Fibroblast of skin of right biceps (primary cell): ENCODE measurements around the gene SDC1.
A peak's percentile ranks its signal among the peaks of the same experiment; 100 is the strongest.
"Not testable (repeated sequence)": the region's sequence is repeated elsewhere in the genome, so short reads cannot be mapped to it uniquely, and the experiment has no call there.

Experiments used
- DNase-seq: peaks from one replicate; pipeline ENCODE4 v3.0.0-alpha.2; 2013

The SDC1 gene

DNA sequence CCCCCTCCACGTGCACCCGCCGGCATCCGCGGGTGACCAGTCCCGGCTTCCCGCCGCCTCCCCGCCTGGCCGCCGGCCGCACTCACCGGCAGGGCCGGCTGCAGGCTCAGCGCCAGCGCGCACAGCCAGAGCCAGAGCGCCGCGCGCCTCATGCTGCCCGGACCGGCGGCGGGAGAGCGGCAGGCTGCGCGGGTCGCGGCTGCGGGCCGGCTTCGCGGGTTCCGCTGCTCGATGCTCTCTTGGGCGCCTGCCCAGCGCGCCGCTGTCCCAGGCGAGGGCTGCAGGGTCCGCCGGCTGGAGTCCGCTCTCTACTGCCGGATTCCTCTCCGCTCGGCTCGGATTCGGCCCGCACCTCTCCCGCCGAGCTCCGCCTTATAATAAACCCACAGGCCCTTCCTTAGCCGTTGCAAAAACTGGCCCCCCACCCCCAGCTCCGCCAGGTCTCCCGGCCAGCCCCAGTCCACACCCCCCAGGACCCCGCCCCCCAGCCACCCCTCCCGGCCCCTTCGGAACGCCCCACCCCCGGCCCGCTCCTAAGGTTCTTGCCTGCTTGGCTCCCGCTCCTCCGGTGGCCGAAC, at the start of gene SDC1:
Gene SDC1, minus strand, starts transcription at position 415 of the 578 bp plus-strand sequence. Its CDS starts 263 bp downstream, at position 152.
- DNase-seq, result peak; percentile 66

DNA sequence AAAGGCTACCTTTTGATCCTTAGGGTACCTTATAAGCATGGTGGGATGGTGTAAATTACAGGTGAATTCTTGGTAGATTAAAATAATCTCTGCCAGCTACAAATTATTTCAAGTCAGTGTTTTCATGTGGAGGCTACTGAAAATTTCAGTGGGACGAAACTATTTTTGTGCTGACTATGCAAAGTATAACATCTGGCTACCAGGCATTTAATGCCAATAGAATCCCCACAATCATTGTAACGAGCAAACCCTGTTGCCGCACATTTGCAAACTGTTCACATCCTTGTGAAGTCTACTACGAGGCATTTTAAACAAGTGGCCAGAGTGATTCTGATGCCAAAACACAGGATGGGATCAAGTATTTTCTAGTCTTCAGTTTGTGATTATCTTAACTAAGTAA, 48.1 kb upstream of the SDC1 start:
- no peak for DNase-seq

GRCh38 chr2:20268317-20268716, 43.4 kb upstream of the SDC1 start:
- DNase-seq, result not testable (repeated sequence)

- no peak for DNase-seq
Measured at GRCh38 chr2:20267529-20267928, 42.6 kb upstream of the SDC1 start.

GRCh38 chr2:20264629-20265028, 39.7 kb upstream of the SDC1 start:
- DNase-seq, result no peak

- DNase-seq, result no peak
Measured at GRCh38 chr2:20257411-20257810, 32.5 kb upstream of the SDC1 start.

- DNase-seq, result no peak
Measured at GRCh38 chr2:20254731-20255130, 29.8 kb upstream of the SDC1 start.

GRCh38 chr2:20250436-20250835, 25.5 kb upstream of the SDC1 start:
- no peak for DNase-seq

DNA sequence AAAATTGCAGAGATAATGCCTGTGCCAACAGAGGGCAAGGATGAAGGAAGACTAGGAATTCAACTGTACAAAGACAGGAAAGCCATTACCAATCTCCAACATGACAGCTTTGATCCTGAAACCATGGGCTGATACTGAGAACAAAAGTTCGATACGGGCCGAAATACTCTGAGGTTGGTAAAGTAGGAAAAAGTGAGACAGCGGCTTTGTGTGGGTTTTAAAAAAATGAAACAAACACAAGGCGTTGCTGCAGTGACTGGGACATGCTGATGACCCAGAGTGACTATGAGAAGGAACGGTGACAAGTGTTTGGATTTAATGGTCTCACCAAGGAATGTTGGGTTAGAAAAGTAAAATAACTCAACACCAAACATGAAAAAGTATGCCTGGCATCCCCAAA, 24.2 kb upstream of the SDC1 start:
- no peak for DNase-seq

- DNase-seq, result no peak
Measured at GRCh38 chr2:20247084-20247483, 22.2 kb upstream of the SDC1 start.

GRCh38 chr2:20243637-20244036, 18.7 kb upstream of the SDC1 start:
- DNase-seq, result not testable (repeated sequence)

- DNase-seq, result no peak
Measured at GRCh38 chr2:20242727-20243377, 17.9 kb upstream of the SDC1 start.

DNA sequence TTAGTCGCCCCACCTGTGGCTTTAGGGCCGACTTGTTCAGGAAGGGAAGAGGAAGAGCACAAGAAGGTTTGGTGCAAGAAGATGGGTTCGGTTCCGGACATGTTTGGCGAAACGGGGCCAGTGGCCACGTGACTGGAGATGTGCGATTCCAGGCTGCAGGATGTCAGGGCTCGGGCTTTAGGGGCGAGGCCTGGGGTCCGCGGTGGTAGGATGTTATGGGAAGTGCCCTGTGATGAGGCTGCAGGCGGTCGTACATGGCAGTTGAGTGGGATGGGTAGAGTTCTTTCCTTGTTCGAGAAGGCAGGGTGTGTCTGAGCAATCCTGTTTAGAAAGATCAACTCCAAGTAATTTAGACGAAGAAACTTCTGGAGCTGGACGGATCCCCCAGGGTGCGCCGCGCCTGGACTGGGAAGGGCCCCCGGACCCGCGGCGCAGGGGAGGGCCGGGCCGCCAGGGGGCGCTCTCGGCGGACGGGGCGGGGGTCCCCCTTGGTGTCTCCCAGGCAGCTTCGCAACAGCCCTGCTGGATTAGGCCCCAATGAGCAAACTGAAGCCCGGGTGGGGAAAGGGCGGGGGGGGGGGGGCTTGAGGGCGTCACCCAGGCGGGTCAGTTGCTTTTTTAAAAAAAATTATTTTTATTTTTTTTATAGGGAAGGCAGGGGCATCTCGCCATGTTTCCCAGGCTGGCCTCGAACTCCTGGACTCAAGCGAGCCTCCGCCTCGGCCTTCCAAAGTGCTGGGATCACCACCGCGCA, 17.2 kb upstream of the SDC1 start:
- DNase-seq, result no peak

DNA sequence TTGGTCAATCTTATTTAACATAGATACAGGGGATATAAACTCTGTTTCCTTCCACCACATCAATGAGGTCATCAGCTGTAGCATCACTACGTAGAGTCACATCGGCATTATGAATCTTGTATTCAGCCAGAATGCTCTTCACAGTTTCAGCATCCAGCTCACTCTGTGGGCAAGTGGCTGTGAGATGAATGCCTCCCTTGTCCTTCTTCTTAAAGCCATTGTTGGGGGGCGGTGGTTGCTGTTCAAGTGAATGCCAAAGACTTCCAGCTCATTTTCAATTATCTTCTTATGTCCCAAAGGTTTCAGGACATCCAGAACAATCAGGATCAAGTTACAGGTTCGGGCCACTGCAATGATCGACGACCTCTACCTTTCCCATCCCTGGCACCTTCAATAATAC, 15.4 kb upstream of the SDC1 start:
- DNase-seq, result not testable (repeated sequence)

- DNase-seq, result no peak
Measured at GRCh38 chr2:20236496-20236895, 11.6 kb upstream of the SDC1 start.

DNA sequence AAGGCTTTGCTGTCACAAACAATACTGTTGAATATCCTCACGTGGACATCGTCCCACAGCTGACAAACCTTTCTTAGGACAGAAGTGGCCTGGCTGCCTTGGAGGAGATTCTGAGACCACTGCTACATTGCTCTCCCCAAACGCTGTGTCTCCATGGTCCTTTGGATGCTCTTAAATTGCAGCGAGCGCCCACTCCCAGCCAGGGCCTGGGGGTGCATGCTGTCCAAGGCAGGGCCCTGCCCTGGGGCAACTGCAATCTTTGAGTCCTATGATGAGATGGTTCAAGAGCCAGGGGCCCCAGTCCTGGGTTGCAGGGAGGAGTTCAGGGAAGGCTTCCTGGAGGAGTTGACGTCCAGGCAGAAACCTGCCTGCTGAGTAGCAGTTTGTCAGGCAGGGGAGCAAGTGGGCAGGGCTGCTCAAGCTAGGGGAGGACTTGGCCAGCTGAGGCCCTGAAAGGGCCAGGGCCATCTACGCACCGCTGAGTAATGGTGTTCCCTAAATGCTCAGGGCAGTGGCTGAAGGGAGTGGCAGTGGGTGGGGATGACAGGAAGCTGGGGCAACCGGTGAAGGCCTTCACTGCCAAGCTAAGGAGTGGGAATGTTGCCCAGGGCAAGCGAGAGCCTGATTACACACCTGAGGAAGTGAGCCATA, 10.8 kb upstream of the SDC1 start:
- DNase-seq, result no peak

DNA sequence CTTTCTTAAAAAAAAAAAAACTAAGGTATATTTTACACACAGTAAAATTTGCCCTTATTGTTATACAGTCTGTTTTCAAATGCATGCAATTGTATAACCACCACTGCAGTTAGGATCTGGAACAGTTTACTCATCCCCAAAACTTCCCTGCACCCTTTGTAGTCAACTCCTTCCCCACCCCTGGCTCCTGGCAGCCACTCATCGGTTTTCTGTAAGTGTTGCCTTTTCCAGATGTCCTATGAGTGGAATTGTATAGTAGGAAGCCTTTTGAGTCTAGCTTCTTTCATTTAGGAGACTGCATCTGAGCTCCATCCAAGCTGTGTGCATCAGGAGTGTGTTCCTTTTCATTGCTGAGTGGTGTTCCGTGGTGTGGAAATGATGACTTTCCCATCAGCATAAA, 9.7 kb upstream of the SDC1 start:
- not testable (repeated sequence) for DNase-seq

GRCh38 chr2:20232837-20233207, 7.9 kb upstream of the SDC1 start:
- no peak for DNase-seq

DNA sequence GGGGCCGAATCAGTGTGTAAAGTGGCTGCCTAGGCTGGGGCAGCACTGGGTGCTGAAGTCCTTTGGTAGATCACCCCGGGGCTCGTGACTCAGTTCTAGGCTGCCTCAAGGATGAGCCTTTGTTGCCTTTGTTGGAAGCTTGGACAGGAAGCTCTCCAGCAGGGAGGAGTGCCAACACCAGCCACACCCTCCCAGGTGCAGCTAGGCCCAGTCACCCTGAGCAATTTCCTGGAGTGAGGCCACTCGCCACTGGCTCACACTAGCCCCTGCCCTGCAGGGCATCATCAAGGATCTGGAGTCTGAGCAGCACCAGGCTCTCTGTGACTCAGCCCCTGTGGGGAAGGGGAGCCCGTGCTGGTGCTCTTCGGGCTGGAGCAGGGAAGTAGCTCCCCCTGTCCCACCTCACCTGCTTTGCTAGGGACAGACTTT, 6.7 kb upstream of the SDC1 start:
- peak; percentile 67 for DNase-seq

DNA sequence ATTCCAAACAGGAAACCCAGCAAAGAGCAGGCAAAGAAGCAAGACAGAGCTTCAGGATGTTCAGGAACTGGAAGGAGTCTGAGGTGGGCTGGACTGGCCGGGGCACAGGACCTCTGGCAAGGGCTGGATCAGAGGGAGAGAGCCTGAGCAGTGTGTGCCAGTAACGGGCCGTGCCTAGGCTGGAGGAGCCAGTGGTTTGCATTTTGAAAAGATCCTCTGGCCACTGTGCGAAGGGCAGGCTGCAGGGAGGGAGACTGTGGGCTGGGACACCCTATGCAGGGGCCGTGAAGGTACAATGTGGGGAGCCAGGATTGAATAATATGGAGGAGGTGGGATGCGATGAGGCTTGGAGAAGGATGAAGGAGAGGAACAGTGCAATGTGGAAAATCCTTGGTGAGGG, 6.2 kb upstream of the SDC1 start:
- no peak for DNase-seq

DNA sequence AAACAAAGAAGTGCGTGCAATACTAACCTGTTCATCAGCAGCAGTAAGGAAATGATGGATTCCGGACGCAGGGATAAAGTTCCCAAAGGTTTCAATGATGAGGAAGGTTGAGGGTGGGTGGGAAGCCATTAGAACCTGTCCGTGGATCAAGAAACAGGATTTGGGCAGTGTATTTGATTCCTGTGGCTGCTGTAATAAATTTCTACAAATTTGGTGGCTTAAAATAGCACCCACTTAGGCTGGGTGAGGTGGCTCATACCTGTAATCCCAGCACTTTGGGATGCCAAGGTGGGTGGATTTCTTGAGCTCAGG, 5.1 kb upstream of the SDC1 start:
- DNase-seq, result no peak

DNA sequence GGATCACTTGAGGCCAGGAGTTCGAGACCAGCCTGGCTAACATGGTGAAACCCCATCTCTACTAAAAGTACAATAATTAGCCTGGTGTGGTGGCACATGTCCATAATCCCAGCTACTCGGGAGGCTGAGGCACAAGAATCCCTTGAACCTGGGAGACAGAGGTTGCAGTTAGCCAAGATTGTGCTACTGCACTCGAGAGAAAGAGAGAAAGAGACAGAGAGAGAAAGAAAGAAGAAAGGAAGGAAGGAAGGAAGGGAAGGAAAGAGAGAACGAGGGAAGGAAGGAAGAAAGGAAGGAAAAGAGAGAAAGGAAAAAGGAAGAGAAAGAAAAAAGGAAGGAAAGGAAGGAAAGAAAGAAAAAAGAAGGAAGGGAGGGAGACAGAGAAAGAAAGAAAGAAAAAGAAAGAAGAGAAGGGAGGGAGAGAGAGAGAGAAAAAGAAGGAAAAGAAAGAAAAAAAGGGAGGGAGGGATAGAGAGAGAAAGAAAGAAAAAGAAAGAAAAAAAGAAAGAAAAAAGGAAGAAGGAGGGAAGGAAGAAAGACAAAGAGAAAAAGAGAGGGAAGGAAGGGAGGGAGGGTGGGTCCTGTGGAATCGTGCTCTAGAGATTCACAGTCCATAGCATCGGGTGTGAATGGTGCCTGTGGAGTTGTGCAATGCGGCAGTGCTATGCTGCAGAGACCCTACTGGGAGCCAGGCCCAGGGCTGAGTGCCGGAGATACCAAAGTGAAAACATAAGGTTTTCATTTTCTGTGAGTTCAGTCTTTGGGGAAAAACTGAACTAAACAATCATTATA, 4.6 kb upstream of the SDC1 start:
- peak; percentile 64 for DNase-seq

GRCh38 chr2:20227894-20228505, 3.1 kb upstream of the SDC1 start:
- DNase-seq, result no peak
